GM21786 (cell line): ENCODE data around the gene WNT3.

Experiments used
- ATAC-seq: cut with Tn5 transposase; IDR thresholded peaks from one replicate; pipeline ENCODE4 v1.9.1; 2021; ENCODE audit not compliant: unreplicated experiment

Gene WNT3

DNA sequence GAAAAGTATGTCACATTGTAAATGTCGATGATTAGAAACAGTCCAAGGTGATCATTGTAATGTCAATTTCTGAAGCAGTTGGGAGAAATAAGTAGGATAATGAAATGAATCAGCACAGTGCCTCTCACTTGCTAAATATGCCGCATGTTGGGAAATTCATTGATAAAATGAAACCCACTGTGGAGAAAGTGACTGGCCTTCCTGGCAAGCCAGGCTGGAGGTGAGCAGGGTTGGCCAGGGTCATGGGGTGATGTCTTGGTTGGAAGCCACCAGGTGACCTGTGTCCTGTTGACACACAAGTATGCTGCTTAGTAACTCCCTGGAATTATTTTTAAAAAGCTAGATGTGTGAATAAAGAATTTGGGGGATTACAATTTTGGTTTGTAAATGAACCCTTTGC, 18.0 kb upstream of the WNT3 start:
- ATAC-seq = no peak

DNA sequence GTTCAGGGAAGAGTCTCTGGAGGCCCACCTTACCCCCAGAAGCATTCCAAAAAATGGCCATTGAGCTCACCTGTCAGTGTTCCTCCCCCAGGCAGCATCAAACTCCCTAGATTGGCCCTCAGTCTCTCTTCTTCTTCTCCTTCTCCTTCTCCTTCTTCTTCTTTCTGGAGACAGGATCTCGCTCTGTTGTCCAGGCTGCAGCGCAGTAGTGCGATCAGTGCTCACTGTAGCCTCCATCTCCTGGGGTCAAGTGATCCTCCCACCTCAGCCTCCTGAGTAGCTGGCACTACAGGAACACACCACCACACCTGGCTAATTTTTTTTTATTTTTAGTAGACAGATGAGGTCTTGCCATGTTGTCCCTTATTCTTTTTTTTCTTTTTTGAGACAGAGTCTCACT, 16.4 kb upstream of the WNT3 start:
- ATAC-seq = no peak

DNA sequence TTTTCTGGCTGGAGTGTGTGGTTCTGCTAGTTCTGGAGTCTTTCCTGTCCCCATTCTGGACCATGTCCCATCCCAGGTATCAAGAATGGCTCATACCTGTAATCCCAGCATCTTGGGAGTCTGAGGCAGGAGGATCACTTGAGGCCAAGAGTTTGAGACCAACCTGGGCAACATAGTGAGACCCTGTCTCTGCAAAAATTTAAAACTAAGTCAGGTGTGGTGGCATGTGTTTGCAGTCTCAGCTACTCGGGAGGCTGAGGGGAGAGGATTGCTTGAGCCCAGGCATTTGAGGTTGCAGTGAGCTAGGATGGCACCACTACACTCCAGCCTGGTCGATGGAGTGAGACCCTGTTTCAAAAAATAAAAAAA, 15.3 kb upstream of the WNT3 start:
- no peak for ATAC-seq

DNA sequence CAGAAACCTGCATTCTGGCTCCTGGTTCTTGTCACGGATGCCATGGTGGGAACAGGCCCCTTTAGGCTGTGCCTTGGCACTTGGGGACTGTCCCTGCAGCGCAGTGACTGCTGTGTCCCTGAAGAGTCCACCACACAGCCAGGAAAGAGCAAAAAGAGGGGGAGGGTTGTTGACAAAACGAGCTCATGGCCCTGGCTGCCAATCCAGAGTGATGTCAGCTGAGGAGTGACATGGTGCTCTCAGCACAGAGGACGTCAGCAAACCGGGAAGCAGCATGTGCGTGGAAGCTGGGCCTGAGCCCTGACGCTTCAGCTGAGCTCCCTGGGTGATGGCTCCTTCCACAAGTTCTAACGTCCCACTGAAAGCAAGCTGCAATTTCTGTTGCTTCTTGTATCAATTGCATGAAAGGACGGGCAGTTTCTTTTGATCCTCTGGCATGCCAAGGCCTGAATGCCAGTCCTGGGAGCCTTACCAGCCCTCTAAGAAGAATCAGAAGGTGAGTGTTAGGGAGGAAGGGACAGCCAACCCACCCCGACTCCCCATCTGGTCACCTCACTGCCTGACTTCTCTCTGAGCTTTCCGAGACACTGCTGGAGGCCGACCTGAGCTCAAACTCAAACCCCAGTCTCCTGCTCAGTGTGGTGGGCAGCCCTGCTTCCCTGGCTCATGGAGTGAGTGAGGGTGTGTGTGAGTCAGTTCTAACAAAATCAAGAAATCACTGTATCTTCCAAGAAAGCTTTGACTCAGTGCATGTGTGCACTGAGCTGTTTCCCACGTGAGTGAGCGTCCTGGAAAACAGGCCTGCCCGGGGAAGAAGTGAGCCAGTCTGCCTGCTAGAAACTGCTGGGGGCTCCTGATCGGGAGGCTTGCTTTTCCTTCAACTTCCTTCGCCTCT, 14.7 kb upstream of the WNT3 start:
- no peak for ATAC-seq

DNA sequence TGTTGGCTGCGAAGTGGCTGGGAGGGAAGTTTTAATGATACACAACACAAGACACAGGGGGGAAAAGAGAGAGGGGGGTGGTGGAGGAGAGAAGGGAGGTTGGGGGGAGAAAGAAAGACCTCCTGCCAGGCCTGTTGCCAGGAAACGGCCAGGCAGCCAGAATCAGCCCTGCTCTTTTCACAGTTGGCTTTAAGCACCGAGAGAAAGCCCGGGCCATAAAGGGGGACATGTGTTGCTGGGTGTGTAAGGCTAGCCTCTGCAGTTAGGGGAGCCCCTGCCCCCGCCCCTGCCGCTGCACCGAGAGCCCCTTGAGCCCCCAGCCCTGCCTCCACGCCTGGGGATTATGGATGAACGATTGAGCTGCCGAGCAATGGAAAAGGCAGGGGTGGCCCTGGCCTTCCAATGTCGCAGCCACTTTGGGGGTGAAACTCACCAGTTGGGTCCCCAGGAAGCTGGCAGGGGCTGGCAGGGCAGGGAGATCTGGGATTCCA, 13.9 kb upstream of the WNT3 start:
- no peak for ATAC-seq

DNA sequence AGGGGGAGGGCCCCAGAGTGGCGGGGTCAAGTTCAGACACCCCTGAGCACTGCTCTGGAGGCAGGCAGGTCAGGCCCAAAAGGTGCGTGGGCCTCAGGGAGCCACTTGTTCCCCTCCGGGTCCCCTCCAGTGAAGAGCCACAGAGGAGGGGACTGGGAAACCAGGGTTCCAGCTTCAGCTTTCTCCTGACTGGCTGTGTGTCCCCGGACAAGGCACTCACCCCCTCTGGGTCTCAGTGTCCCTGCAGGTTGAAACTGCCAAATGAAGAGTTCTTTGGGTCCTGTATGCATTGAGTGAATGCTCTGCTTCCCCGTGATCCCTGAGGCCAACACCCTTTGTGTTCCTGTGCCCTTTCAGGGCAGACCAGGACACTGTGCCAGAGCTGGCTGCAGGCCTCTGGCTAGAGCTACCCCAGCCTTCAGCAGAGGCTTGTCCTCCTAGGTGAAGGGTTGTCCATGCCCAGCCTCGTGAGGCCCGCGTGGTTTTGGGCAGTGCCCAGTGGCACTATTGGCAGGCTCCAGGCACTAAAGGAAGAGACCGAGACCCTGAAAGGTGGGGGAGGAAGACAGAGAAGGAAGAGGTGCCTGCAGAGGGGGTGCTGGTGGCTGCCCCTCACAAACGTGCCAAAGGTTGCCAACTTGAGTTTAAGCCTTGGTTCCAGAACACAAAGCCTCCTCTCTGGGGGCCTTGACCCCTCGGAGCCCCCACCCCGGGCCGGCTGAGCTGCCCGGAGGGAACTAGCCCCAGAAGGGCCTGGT, 13.3 kb upstream of the WNT3 start:
- no peak for ATAC-seq

DNA sequence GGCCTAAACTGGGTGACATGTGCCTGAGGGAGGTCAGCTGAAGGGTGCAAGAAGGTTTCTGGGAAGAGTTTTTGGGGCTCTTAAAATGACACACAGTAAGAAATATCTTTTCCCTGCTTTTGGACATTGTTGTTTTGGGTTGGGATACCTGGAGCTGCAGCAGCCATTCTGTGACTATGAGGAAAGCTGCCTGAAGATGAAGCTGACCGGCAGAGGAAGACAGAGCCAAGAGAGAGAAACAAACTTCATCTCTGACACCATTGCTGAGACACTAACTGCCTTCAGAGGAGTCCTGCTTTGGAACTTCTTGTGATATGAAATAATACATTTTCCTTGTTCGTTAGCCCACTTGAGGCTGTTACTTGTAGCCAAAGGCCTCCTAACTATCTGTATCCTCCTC, 8.8 kb upstream of the WNT3 start:
- ATAC-seq = no peak

DNA sequence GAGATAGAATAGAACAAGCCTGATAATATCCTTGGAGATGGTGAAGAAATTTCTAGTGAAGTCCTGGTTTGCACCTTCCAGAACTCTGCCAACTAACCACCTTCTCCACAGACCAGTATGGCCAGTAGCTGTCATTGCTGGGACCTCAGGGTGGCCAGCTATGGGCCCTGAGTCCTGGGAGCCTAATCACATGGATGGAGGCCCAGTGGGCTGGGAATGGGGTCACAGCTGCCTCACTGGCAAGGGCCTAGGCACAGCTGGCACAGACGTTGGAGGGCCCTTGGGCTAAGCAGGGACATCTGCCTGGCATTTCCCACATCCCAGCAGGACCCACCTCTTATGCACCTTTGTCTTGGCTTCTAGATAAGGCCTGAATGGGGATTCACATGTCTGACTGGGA, 7.6 kb upstream of the WNT3 start:
- ATAC-seq = no peak

DNA sequence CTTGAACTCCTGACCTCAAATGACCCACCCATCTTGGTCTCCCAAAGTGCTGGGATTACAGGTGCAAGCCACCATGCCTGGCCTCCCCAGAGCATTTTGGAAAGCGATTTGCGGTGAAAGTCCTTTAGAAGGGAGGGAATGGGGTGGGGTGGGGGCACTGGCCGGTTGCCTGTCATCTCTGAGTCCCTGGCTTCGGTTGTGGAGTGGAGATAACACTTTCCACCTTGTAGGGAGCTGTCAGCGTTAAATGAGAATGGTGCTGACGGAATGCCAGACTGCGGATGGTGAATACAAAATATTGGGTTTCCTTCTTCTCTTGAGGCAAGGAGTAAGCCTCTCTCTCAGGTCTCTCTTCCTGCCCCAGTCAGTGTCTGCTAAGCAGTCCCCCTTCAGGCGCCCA, 5.2 kb upstream of the WNT3 start:
- no peak for ATAC-seq

DNA sequence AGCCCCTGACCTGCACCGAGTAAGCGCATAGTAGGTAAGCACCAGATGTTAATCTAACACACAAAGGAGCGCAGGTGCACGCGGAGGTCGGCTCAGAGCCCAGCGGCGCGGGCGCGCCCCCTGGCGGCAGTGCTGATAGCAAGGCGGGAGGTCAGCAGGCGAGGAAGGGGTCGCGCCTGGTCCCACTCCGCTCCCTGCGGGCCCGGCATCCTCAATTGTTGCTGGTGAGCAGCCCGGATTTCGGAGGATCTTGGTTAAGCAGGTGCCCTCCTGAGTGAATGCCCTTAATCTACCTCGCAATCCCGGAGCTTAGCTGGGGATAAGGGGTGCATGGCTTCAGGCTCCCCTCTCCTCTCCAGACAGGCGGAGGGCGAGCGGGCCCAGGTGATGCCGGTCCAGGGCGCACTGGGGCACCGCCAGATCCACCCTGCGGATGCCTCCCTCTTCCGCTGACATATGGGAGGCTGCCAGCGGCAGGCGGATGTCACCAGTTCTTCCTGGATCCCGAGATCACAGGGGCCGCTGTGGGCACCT, 4.0 kb upstream of the WNT3 start:
- no peak for ATAC-seq

DNA sequence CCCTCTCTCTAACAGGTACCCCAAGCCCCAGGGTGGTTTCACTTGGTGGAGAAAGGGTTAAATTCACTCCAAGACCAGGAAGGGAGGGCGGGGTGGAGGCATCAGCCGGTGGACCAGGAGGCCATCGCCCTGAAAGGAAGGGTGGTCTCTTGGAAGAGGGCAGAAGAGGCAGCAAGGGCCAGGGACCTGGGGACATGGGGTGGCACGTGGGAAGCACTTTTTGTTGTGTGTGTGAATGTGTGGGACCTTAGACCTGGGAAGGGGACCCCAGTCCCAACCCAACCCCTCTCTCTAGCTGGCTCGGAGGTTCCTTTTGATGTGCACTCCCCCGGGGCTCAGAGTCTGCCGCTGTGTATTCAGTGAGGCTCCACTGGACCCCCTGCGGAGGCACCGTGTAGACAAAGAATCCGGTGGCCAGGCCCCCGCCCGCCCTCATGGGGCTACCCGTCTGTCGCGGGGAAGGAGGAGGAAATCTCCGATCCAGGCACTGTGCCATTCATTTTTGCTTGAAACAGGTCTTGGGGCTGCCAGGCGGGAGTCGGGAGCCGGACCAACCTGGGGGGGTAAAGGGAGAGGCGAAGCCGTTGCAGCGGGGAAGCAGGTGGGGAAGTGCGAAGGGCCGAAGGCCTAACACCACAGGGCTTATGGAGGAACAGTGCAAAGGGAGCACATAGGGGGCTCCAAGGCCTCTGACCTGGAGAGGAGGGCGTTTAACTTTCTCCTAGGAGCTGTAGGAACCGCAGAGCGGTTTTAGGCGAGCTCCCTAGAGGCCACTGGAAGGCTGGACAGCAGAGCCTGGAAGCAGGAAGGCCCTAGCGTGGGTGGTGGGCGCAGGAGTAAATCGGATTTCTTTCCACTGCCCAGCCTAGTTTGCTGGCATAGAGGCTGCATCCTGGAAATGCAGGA, 3.2 kb upstream of the WNT3 start:
- no peak for ATAC-seq

DNA sequence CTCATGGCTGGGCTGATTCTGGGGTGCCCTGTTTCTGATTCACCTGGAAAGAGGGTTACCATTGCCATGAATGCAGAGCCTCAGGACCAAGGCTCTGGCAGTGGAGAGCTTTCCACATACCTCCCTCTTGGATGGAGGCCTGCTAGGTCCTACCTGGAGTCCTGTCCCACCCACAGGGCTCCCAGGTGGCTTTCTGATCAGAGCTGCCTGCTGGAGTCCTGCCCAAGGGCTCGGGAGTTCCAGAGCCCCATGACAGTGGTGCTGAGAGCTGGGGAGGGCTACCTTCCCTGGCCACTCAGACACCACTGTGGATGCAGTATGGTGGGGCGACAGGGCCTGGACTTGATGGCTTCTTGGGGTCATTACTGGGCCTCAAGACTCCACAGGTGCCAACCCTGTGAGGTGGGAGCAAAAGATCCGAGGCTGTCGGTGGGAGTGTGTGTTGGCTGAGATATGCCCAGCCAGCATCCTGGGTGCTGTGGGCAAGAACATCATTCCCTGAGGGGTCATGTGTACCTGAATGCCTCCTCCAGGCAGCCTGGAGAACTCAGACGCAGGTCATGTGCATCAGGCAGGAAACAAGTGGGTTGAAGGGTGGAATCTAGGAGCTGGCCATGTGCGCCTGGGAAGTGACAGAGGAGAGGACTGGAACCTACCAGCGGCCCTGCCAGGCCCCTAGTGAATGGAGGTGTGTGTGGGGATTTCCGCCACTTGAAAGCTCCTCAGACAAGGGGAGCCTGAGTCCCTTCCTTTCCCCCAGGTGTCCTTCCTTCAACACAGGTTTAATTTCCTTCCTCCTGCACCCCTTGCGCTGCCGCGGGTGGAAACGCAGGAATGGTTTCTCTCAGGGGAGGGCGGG, 2.3 kb upstream of the WNT3 start:
- ATAC-seq = no peak

DNA sequence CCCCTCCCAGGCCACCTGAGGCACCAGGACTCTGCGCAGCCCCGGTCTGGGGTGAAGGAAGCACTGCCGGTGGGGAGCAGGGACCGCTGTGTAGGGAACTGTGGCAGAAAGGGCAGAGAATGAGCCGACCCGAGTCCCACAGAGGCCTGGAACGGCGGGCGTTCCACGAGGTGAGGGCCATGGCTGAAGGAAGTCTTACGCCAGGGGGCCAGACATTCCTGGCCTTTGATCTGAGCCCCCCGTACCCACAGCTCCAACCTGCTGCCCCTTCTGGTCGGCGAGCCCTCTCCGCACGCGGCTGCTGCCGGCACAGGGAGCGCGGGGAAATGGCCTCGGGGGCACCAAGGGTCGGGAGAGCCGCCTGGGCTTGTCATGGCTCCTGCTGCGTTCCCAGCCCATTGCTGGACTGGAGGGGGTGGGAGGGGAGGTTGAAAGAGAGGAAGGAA, 1.4 kb upstream of the WNT3 start:
- no peak for ATAC-seq

DNA sequence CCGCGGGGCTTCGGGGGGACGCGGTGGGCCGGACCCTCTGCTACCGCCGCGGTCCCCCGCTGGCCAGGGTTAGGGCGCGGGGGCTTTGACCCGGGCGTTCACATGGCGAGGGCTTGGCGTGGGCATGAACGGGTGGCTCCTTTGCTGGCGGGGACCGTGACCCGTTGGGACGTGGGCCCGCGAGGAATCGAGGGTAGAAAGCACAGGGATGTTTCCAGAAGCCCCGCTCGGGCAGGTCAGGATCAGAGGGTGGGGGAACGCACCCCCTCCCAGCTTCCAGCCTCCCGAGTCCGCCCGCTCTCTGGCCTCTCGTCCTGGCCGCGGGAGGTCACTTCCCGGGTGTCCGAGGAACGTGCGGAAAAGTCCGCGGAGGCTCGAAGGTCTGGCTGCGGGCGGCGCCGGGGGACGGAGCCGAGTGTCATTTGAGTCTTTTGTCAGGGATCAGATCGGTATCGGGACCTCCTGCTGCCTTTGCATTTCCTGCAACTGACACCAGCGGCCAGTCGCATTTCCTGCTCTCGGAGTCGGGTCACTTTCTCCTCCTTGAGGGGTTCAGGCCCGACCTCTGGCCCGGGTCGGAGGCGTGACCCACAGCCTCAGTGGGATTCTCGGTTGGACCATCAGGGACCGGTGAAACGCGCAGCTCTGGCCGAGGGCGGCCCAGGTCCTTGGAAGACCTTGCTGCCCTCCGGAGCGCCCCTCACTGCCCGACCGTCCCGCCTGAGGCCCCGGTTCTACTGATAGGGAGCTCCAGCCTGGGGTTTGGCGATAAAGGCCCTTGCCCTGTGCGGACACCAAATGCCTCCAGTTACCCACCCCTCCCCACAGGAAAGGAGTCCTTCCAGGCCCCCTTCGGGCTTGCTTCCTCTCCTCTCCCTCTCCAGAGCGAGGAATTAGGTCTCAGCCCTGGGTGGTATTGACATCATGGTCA, 702 bp upstream of the WNT3 start:
- ATAC-seq = no peak

DNA sequence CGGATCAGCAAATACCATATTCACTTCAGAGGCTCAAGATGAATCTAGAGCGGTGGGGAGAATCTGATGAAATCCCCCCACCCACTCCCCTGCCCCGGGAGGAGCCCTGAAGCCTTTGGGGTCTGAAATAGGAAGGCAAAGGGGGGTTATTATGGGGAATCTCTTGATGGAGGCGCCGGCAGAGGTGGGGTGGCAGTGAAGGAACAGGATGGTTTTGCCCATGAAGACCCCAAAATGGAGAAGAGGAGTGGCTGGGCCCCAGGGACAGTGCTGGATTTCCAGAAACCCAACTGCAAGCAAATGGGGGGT, 637 bp downstream of the WNT3 start:
- no peak for ATAC-seq

DNA sequence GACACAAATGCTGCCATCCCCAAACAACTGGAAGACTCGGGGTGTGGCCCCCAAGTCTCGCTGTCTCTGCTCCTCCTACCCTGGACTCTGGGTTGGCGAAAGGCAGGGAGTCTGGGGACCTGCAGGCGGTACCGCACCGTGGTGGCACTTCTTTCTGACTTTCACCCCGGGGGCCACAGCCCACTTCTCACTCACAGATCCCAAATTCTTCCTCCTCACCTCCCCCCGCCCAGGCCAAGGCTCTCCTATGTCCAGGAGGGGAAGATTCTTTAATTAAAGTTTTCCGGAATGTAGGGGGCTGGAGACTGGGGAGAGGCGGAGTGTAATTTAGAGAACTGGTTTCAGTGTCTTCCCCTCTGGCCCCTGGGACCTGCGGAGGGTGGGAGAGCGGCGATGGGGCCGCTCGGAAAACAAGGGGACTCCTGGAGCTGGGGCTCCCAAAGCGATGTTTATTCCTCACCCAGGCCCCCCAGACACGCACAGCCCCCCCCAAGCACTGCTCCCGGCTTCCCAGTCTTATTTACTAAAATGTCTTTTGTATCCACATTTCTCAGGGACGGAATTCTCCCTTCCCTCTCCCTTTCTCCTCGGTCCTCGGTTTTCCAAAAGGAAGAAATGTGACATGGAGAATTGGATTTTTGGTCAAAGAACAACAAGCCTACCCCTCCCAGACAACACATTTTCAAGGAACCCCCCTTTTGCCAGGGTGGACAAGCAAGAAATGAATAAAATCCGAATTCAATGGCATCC, 1.2 kb downstream of the WNT3 start:
- no peak for ATAC-seq

DNA sequence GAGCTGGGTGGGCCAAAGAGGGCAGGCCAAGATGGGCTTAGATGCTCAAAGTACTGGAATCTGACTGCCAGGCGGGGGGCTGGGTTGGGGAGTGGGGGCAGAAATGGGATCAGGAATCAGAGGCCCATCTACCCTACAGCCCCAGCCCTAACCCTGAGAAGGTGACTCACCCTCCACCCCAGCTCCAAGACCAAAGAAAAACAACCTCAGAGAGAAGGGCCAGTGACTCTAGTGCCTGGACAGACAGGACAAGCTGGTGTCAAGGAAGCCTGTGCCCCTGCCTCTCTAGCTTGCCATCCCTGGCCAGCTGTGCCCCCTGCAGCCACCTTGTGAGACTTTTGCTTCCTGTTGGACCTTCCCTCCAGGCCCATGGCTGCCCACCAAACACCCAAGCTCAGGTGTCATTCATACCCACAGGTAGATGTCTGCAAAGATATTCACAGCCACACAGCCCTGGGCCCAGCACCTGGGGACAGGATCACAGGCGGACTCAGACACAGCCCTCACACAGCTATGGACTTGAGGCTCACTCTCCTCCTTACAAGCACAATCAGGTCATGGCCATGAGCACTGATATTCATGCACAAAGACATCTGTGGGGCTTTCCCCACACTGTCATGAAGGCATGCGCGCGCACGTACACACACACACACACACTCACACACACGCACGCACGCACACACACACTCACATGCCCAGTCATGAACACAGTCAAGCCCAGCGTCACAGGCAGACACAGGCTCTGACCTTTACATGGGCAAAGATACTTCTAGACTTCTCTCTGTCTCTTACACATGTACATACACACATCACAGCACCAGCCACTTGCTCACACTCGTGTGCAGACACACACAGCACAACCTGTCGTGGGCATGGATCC, 2.8 kb downstream of the WNT3 start:
- no peak for ATAC-seq
